Breast epithelium (tissue), 4 donors: ENCODE data around the gene DXO. TPM values are rescaled to one million over a fixed set of nuclear protein-coding genes. Genes with fewer than 3 reads are reported as not detected.

Experiments
- DNase-seq, 2 donors: peaks; one replicate each; pipeline ENCODE4 v3.0.0-alpha.2; 2019; ENCODE audit warnings: low spot score in 2 of 2
- H3K27ac ChIP-seq, 2 donors: fragments of 200-600 bp; sonication (generic) in 1 of 2; one replicate each; pipeline ENCODE4 v1.5.1; 2016 to 2019; ENCODE audit warnings: mild to moderate bottlenecking in 1 of 2
- H3K27me3 ChIP-seq, 2 donors: fragments of 200-600 bp; sonication (generic) in 1 of 2; one replicate each; pipeline versions ENCODE4 v1.5.1 to v1.6.0; 2017 to 2019; ENCODE audit warnings: control low read depth in 1 of 2, mild to moderate bottlenecking in 1 of 2
- H3K36me3 ChIP-seq: fragments of 200-600 bp; one replicate; pipeline ENCODE4 v1.5.1; 2019
- H3K4me1 ChIP-seq, 2 donors: fragments of 200-600 bp; sonication (generic); one replicate each; pipeline ENCODE4 v1.5.1; 2016 to 2019; ENCODE audit warnings: control low read depth in 1 of 2
- H3K4me3 ChIP-seq, 3 donors: fragments of 200-600 bp; sonication (generic); 1 replicate in 2 of 3; 2 replicates in 1 of 3; pipeline ENCODE4 v1.5.1; 2016 to 2019; ENCODE audit warnings: mild to moderate bottlenecking in 3 of 3, moderate library complexity in 2 of 3
- H3K9me3 ChIP-seq, 2 donors: fragments of 200-600 bp; sonication (generic) in 1 of 2; one replicate each; pipeline ENCODE4 v1.5.1; 2016 to 2019; ENCODE audit warnings: control low read depth in 1 of 2
- CTCF ChIP-seq, 3 donors: fragments of 450-650 bp; IDR thresholded peaks; one replicate each; pipeline ENCODE4 v1.5.1; 2016 to 2017; ENCODE audit warnings: antibody characterized with exemption in 3 of 3, mild to moderate bottlenecking in 3 of 3, moderate library complexity in 3 of 3
- POLR2A ChIP-seq: fragments of 450-650 bp; IDR thresholded peaks from one replicate; pipeline ENCODE4 v1.6.1; 2016; ENCODE audit warnings: antibody characterized with exemption, mild to moderate bottlenecking, moderate library complexity
- POLR2AphosphoS5 ChIP-seq, 3 donors: sonication (generic); formaldehyde crosslinking; IDR thresholded peaks; one replicate each; pipeline ENCODE4 v1.6.1; 2017; ENCODE audit warnings: antibody characterized with exemption in 3 of 3
- intact Hi-C: fragments of 100-400 bp; cut with DNase I; formaldehyde crosslinking; loops from one replicate; pipeline ENCODE4 v1.15.1; 2023; ENCODE audit warnings: low total_unique reads
- total RNA-seq, 3 donors: library from RNA; depleted of rRNA; stranded (reverse); fragments of >200 nt; gene quantifications; one replicate each; pipeline ENCODE4 v1.1.0, GENCODE V29; 2016

Gene DXO
- total RNA-seq, 3 donors from 2014 or later: 12.0 to 28.4 (median 22.0) TPM

- H3K4me1 ChIP-seq: peaks cover 0 to 7% of the 10 kb centered on the region in 2 donors
- no peak for DNase-seq
- intact Hi-C loops: loop anchor here (10.0 kb wide), 1 partner anchor 260 kb away; no protein-coding TSS in a partner anchor
- H3K36me3 ChIP-seq: no peaks in the 10 kb centered on the region
- H3K9me3 ChIP-seq: no peaks in the 10 kb centered on the region
- TF ChIP-seq POLR2A (no peak), POLR2AphosphoS5 (IDR thresholded peaks at IDR 0.05) (no peak), CTCF (IDR thresholded peaks at IDR 0.05) (no peak)
- no peak overlapping the region for H3K4me3 ChIP-seq
- H3K27me3 ChIP-seq: no peaks in the 10 kb centered on the region
- H3K27ac ChIP-seq: no peak overlapping the region
These were observed 17.4 kb downstream of the DXO start for GRCh38 chr6:31954511-31954910.

- no peak overlapping the region for H3K4me3 ChIP-seq
- no peaks in the 10 kb centered on the region for H3K36me3 ChIP-seq
- intact Hi-C loops: loop anchor here (2.0 to 10.0 kb wide), 2 partner anchors 56 to 258 kb away; partner anchors contain the start of gene EHMT2
- TF ChIP-seq POLR2A (no peak), CTCF (IDR thresholded peaks at IDR 0.05) (no peak), POLR2AphosphoS5 (IDR thresholded peaks at IDR 0.05) (no peak)
- no peaks in the 10 kb centered on the region for H3K27me3 ChIP-seq
- H3K27ac ChIP-seq: peak overlapping the region; percentile 8 to 61
- H3K4me1 ChIP-seq: peaks cover 0 to 2% of the 10 kb centered on the region in 2 donors
- no peak for DNase-seq
- no peaks in the 10 kb centered on the region for H3K9me3 ChIP-seq
These were observed 19.0 kb downstream of the DXO start for GRCh38 chr6:31952890-31953289.

- intact Hi-C loops: loop anchor here (2.0 to 10.0 kb wide), 2 partner anchors 55 to 257 kb away; partner anchors contain the start of gene EHMT2
These were observed 19.7 kb downstream of the DXO start for GRCh38 chr6:31952140-31952805.

GRCh38 chr6:31949926-31950548 lies 21.9 kb downstream of the DXO start:
- Histone ChIP-seq H3K27ac (peak overlapping the region in 1 of 2 donors; percentile 98), H3K27me3 (no peaks in the 10 kb centered on the region), H3K4me1 (peaks cover 10 to 13% of the 10 kb centered on the region in 2 donors), H3K36me3 (no peaks in the 10 kb centered on the region), H3K4me3 (no peak overlapping the region), H3K9me3 (no peaks in the 10 kb centered on the region)
- DNase-seq: no peak
- intact Hi-C loops: loop anchor here (10.0 kb wide), 1 partner anchor 255 kb away; no protein-coding TSS in a partner anchor
- no peak for TF ChIP-seq POLR2A
- no peak for TF ChIP-seq CTCF (IDR thresholded peaks at IDR 0.05)
- TF ChIP-seq POLR2AphosphoS5 (IDR thresholded peaks at IDR 0.05): no peak

More at GRCh38 chr6:31952140-31952805, 19.7 kb downstream of the DXO start:
- Histone ChIP-seq H3K4me3 (no peak overlapping the region), H3K9me3 (no peaks in the 10 kb centered on the region), H3K27me3 (no peaks in the 10 kb centered on the region), H3K27ac (peak overlapping the region; percentile 8 to 61), H3K4me1 (no peaks in the 10 kb centered on the region), H3K36me3 (no peaks in the 10 kb centered on the region)
- TF ChIP-seq POLR2A (no peak), CTCF (IDR thresholded peaks at IDR 0.05) (peak; percentile 47 to 70 (median 69)), POLR2AphosphoS5 (IDR thresholded peaks at IDR 0.05) (no peak)
- DNase-seq: no peak
